ENCODE measurements around the gene SEC31A. TPM values are rescaled to one million over a fixed set of nuclear protein-coding genes. Genes with fewer than 3 reads are reported as not detected.
A peak's percentile ranks its signal among the peaks of the same experiment; 100 is the strongest.

SEC31A gene
- total and polyA plus RNA-seq, 2 experiments from 2014 or later: 147 to 252 TPM

- no peak overlapping the region for H3K4me3 ChIP-seq
- DNase-seq (ENCODE audit: low read depth in 1 of 2, low spot score in 1 of 2): no peak
These were observed 110.7 kb downstream of the SEC31A start for GRCh38 chr4:82780170-82780751.

GRCh38 chr4:82779032-82779431 lies 111.9 kb downstream of the SEC31A start:
- no peaks in the 10 kb centered on the region for H3K36me3 ChIP-seq
- no peak overlapping the region for H3K27ac ChIP-seq
- peaks cover 8% of the 10 kb centered on the region for H3K4me1 ChIP-seq (ENCODE audit: low read depth)
- H3K9me3 ChIP-seq (ENCODE audit: low read depth): no peaks in the 10 kb centered on the region
- H3K27me3 ChIP-seq: no peaks in the 10 kb centered on the region
- TF ChIP-seq CTCF (IDR thresholded peaks at IDR 0.05; ENCODE audit: low read depth, low read length): no peak
- peak in 1 of 2 donors; percentile 63 for DNase-seq (ENCODE audit: low read depth in 1 of 2, low spot score in 1 of 2)
- no peak overlapping the region for H3K4me3 ChIP-seq

More at GRCh38 chr4:82780170-82780751, 110.7 kb downstream of the SEC31A start:
- Histone ChIP-seq H3K9me3 (ENCODE audit: low read depth) (no peaks in the 10 kb centered on the region), H3K27ac (no peak overlapping the region), H3K27me3 (no peaks in the 10 kb centered on the region), H3K4me1 (ENCODE audit: low read depth) (peaks cover 8% of the 10 kb centered on the region), H3K36me3 (no peaks in the 10 kb centered on the region)
- no peak for TF ChIP-seq CTCF (IDR thresholded peaks at IDR 0.05; ENCODE audit: low read depth, low read length)

- no peaks in the 10 kb centered on the region for H3K9me3 ChIP-seq (ENCODE audit: low read depth)
- no peak for TF ChIP-seq CTCF (IDR thresholded peaks at IDR 0.05; ENCODE audit: low read depth, low read length)
- no peaks in the 10 kb centered on the region for H3K27me3 ChIP-seq
- H3K4me3 ChIP-seq: no peak overlapping the region
- H3K27ac ChIP-seq: no peak overlapping the region
- H3K4me1 ChIP-seq (ENCODE audit: low read depth): peaks cover 8% of the 10 kb centered on the region
- DNase-seq (ENCODE audit: low read depth in 1 of 2, low spot score in 1 of 2): no peak
- no peaks in the 10 kb centered on the region for H3K36me3 ChIP-seq
These were observed 113.0 kb downstream of the SEC31A start for GRCh38 chr4:82777857-82778525.

- H3K4me3 ChIP-seq: no peak overlapping the region
- H3K9me3 ChIP-seq (ENCODE audit: low read depth): no peaks in the 10 kb centered on the region
- H3K4me1 ChIP-seq (ENCODE audit: low read depth): peaks cover 8% of the 10 kb centered on the region
- H3K27ac ChIP-seq: no peak overlapping the region
- peak in 1 of 2 donors; percentile 39 for DNase-seq (ENCODE audit: low read depth in 1 of 2, low spot score in 1 of 2)
- no peaks in the 10 kb centered on the region for H3K27me3 ChIP-seq
- no peaks in the 10 kb centered on the region for H3K36me3 ChIP-seq
- TF ChIP-seq CTCF (IDR thresholded peaks at IDR 0.05; ENCODE audit: low read depth, low read length): no peak
These were observed 113.9 kb downstream of the SEC31A start for GRCh38 chr4:82776925-82777542.

GRCh38 chr4:82775243-82775642 lies 115.7 kb downstream of the SEC31A start:
- H3K27ac ChIP-seq: no peak overlapping the region
- no peak for TF ChIP-seq CTCF (IDR thresholded peaks at IDR 0.05; ENCODE audit: low read depth, low read length)
- no peaks in the 10 kb centered on the region for H3K27me3 ChIP-seq
- H3K4me1 ChIP-seq (ENCODE audit: low read depth): no peaks in the 10 kb centered on the region
- H3K9me3 ChIP-seq (ENCODE audit: low read depth): no peaks in the 10 kb centered on the region
- DNase-seq (ENCODE audit: low read depth in 1 of 2, low spot score in 1 of 2): no peak
- H3K36me3 ChIP-seq: no peaks in the 10 kb centered on the region
- no peak overlapping the region for H3K4me3 ChIP-seq

Data from cardiac muscle cell (in vitro differentiated cells and primary cell).